Lower leg skin (tissue), 4 donors: Measurements from ENCODE around the gene CRACR2A. TPM values are rescaled to one million over a fixed set of nuclear protein-coding genes. Genes with fewer than 3 reads are reported as not detected.

ENCODE experiments used
- DNase-seq, 2 donors: peaks; one replicate each; pipeline ENCODE4 v3.0.0-alpha.2; 2019; ENCODE audit warnings: low spot score in 2 of 2
- H3K4me3 ChIP-seq: fragments of 200-600 bp; sonication (generic); 2 replicates; pipeline ENCODE4 v1.5.1; 2017; ENCODE audit warnings: mild to moderate bottlenecking, low read depth; ENCODE audit not compliant: poor library complexity, severe bottlenecking
- POLR2A ChIP-seq, 2 donors: fragments of 450-650 bp; IDR thresholded peaks; one replicate each; pipeline ENCODE4 v1.6.1; 2016 to 2017; ENCODE audit warnings: antibody characterized with exemption in 2 of 2, mild to moderate bottlenecking in 1 of 2, moderate library complexity in 1 of 2
- WGBS, 2 donors: methylation state at CpG; one replicate each; pipeline ENCODE4 v1.1.5; 2018; 5-methylcytosine and 5-hydroxymethylcytosine counted together
- intact Hi-C: fragments of 100-400 bp; cut with DNase I; formaldehyde crosslinking; loops from one replicate; pipeline ENCODE4 v1.15.0; 2023; ENCODE audit warnings: low total_unique reads
- total RNA-seq, 4 donors: library from RNA; depleted of rRNA; stranded (reverse); fragments of >200 nt; gene quantifications; one replicate each; pipeline ENCODE4 v1.1.0, GENCODE V29; 2016
- TF ChIP-seq, protein P1 (sequence below), 3 donors: fragments of 450-650 bp; IDR thresholded peaks; one replicate each; pipeline ENCODE4 v1.5.1; 2016; ENCODE audit warnings: antibody characterized with exemption in 3 of 3, mild to moderate bottlenecking in 3 of 3, moderate library complexity in 2 of 3

The CRACR2A gene, protein sequence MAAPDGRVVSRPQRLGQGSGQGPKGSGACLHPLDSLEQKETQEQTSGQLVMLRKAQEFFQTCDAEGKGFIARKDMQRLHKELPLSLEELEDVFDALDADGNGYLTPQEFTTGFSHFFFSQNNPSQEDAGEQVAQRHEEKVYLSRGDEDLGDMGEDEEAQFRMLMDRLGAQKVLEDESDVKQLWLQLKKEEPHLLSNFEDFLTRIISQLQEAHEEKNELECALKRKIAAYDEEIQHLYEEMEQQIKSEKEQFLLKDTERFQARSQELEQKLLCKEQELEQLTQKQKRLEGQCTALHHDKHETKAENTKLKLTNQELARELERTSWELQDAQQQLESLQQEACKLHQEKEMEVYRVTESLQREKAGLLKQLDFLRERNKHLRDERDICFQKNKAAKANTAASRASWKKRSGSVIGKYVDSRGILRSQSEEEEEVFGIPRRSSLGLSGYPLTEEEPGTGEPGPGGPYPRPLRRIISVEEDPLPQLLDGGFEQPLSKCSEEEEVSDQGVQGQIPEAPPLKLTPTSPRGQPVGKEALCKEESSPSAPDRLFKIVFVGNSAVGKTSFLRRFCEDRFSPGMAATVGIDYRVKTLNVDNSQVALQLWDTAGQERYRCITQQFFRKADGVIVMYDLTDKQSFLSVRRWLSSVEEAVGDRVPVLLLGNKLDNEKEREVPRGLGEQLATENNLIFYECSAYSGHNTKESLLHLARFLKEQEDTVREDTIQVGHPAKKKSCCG
- total RNA-seq: 10 to 100 TPM in 1 of 4 donors, 1 to 10 TPM in 3; 1.4 to 14.4 (median 6.6) TPM

DNA sequence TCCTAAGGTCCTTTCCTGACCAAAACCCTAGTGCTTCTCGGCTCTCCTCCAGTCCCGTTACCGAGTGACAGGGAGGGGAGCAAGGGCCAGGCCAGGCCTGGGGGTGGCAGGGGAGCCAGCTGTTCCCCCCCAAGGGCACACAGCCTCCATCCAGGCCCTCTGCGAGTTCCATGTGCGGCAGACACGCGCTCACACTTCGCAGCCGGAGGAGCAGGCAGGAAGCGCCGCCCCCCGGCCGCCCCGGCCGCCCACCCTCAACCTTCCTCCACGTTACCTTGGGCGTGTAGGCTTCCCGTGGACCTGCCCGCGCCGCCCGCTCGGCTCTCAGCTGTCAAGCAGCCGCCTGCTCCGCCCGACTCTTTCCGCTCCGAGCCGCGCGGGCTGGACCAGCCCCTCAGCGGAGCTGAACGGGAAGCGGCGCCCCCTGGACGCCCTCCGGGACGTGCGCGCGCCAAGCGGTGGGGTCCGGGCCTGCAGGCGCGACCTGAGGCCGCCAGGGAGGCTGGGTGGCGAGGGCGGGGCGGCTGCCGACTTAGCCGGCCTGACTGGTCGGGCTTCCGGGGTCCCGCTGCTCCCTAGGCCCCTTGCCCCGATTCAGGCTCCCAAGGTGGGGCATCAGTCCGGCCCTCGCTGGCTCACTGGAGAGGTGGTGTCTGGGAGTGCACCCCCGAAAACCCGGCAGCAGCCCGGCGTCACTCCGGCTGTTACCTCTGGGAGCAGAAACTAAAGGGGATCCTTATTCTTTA, at the start of gene CRACR2A:
TSS of gene CRACR2A (minus strand) at position 369 of the 746 bp plus-strand sequence. CDS start 56,110 bp downstream, outside the sequence.
- TF ChIP-seq, protein P1, sequence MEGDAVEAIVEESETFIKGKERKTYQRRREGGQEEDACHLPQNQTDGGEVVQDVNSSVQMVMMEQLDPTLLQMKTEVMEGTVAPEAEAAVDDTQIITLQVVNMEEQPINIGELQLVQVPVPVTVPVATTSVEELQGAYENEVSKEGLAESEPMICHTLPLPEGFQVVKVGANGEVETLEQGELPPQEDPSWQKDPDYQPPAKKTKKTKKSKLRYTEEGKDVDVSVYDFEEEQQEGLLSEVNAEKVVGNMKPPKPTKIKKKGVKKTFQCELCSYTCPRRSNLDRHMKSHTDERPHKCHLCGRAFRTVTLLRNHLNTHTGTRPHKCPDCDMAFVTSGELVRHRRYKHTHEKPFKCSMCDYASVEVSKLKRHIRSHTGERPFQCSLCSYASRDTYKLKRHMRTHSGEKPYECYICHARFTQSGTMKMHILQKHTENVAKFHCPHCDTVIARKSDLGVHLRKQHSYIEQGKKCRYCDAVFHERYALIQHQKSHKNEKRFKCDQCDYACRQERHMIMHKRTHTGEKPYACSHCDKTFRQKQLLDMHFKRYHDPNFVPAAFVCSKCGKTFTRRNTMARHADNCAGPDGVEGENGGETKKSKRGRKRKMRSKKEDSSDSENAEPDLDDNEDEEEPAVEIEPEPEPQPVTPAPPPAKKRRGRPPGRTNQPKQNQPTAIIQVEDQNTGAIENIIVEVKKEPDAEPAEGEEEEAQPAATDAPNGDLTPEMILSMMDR (IDR thresholded peaks at IDR 0.05): no peak
- TF ChIP-seq POLR2A (IDR thresholded peaks at IDR 0.05): no peak
- WGBS, 2 donors: 6 to 25% methylated on average over 7 to 23 of the region's 62 CpGs
- DNase-seq: peak; percentile 24 to 91
- H3K4me3 ChIP-seq: peak within 1 kb of the TSS; percentile 23
- intact Hi-C loops: no loop called here

DNA sequence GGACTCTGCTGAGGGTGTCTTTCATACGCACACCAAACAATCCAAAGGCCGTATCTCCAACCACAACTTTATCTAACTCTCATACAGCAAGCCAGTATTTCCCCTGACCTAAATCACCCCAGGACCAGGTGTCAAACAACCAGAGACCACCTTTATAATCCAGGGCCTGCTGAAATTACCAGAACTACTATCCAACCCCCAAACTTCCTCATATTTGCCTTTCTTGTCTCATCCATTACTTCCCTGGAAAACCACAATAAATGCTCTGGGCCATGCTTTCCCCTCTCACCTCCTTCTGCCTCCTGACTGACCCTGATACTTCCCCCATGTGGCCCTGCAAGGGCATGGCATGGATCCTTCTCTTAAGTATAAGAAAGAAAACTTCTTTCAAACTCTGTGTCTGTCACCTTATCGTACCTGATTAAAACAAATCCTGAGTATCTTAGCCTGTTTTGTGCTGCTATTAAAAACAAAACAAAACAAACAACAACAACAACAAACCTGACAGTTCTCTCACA, 44.7 kb upstream of the CRACR2A start:
- intact Hi-C loops: no loop called here
- no peak overlapping the region for H3K4me3 ChIP-seq
- WGBS, 2 donors: 91 to 94% methylated on average over 3 of the region's 3 CpGs
- DNase-seq: no peak
- TF ChIP-seq POLR2A (IDR thresholded peaks at IDR 0.05): no peak

DNA sequence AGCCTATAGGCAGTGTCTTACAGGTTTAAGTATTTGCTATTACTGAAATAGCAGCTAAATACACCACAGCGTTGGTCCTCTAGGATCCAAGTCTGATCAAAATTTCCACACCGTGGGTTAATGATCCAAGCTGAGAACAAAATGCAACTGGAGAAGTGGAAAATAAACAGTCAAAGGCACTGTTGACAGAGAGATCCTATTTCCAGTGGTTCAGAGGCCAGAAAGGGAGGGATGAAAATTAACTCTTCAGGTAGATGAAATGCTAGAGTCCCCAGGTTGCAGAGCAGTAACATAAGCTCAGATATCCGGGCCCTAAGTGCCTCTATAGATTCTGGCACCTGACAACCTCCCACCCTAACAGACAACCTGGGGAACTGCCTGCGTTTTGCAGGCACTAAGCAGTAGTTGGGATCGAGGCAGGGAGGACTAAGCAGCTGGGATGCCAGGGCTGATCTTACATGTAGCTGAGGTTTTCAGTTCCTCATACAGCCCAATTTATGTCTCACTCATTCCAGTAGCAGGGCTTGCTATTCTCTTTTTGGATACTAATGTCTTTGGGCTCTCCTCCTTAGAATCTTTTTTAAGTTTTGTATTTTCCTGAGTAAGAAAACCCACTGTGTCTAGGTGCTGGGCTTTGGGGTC, 42.7 kb upstream of the CRACR2A start:
- 68 to 70% methylated on average over 5 of the region's 5 CpGs for WGBS, 2 donors
- TF ChIP-seq, protein P1 (IDR thresholded peaks at IDR 0.05): no peak
- no peak for TF ChIP-seq POLR2A (IDR thresholded peaks at IDR 0.05)
- DNase-seq: no peak
- no peak overlapping the region for H3K4me3 ChIP-seq
- intact Hi-C loops: no loop called here

DNA sequence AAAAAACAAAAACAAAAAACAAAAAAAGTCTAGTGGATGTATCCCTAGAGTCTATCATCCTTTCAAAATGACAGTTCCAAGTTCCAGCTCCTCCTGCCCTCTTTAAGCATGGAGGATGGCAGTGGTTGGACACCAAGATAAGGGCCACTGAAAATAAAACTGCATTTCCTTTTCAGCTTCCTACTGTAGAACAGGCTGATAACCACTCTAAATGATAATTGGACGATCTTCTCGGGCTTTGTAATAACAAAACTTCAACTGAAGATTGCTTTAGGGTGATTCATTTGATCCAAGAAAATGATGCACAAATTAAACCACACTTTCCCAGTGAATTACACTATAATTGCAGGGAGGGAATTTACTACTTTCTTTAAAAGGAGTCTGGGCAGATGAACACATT, 42.2 kb upstream of the CRACR2A start:
- intact Hi-C loops: no loop called here
- DNase-seq: no peak
- TF ChIP-seq, protein P1 (IDR thresholded peaks at IDR 0.05): no peak
- TF ChIP-seq POLR2A (IDR thresholded peaks at IDR 0.05): no peak
- no peak overlapping the region for H3K4me3 ChIP-seq
- WGBS, 2 donors: 60 to 62% methylated on average over 2 of the region's 2 CpGs

DNA sequence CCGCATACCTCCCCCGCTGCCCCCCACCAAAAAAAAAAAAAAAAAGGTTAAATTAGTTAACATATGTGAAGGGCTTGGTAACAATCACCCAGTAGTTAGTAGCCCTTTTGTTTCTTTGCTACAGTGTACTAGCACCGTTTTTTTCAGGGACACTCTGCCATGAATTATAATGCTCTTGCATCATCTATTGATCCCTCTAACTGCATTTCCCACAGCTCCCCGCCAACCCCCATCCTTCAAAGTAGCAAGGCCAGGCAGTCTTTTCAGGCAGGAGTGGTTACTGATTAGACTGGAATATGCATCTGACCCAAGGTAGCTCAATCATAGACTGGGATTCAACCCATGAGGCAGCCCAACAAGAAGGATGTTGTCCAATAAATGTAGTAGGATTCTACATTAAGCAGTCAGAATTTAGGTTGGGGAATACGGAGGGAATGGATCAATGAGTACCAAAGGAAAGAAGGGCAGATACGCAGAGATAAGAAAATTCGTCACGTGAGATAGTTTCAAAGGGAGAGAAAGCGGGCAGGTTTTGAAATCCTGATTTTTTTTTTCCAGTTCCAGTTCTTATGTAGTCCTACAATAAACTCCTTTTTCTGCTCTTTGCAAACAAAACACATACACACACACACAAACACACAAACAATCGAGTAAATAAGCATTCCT, 39.8 kb upstream of the CRACR2A start:
- TF ChIP-seq POLR2A (IDR thresholded peaks at IDR 0.05): no peak
- TF ChIP-seq, protein P1 (IDR thresholded peaks at IDR 0.05): no peak
- intact Hi-C loops: no loop called here
- no peak overlapping the region for H3K4me3 ChIP-seq
- 91 to 93% methylated on average over 10 of the region's 10 CpGs for WGBS, 2 donors
- no peak for DNase-seq
